ENCODE results near the gene FPR3. TPM values are rescaled to one million over a fixed set of nuclear protein-coding genes. Genes with fewer than 3 reads are reported as not detected.

The FPR3 gene
- total RNA-seq, 1 donor from 2014 or later: 41.0 TPM

GRCh38 chr19:51754109-51754508 is 40.8 kb upstream of the FPR3 start:
- TF ChIP-seq CTCF (IDR thresholded peaks at IDR 0.05): no peak
- Histone ChIP-seq H3K36me3 (no peaks in the 10 kb centered on the region), H3K4me3 (no peak overlapping the region), H3K27ac (peak overlapping the region; percentile 45), H3K9me3 (no peaks in the 10 kb centered on the region), H3K27me3 (no peaks in the 10 kb centered on the region), H3K4me1 (no peaks in the 10 kb centered on the region)
- DNase-seq: no peak
- peak; percentile 65 for ATAC-seq
- intact Hi-C loops (cut with DNase I): no loop called here

- no peaks in the 10 kb centered on the region for H3K36me3 ChIP-seq
- H3K4me3 ChIP-seq: no peak overlapping the region
- H3K27me3 ChIP-seq: no peaks in the 10 kb centered on the region
- DNase-seq (no peak), ATAC-seq (no peak)
- H3K9me3 ChIP-seq: no peaks in the 10 kb centered on the region
- H3K4me1 ChIP-seq: no peaks in the 10 kb centered on the region
- peak overlapping the region; percentile 45 for H3K27ac ChIP-seq
- no peak for TF ChIP-seq CTCF (IDR thresholded peaks at IDR 0.05)
- intact Hi-C loops (cut with DNase I): no loop called here
Observed at GRCh38 chr19:51754770-51755169, 40.2 kb upstream of the FPR3 start.

- Histone ChIP-seq H3K4me3 (no peak overlapping the region), H3K36me3 (no peaks in the 10 kb centered on the region), H3K4me1 (no peaks in the 10 kb centered on the region), H3K27ac (no peak overlapping the region), H3K9me3 (no peaks in the 10 kb centered on the region), H3K27me3 (no peaks in the 10 kb centered on the region)
- intact Hi-C loops (cut with DNase I): no loop called here
- TF ChIP-seq CTCF (IDR thresholded peaks at IDR 0.05): no peak
- ATAC-seq: no peak
- no peak for DNase-seq
Observed at GRCh38 chr19:51755571-51755970, 39.4 kb upstream of the FPR3 start.

GRCh38 chr19:51760697-51761356 is 34.1 kb upstream of the FPR3 start, which contains the start of gene FPR2:
FPR2 (plus strand) TSS chr19:51761180; CDS start chr19:51768659, 7,479 bp downstream.
- intact Hi-C loops (cut with DNase I): no loop called here
- ATAC-seq (peak; percentile 81), DNase-seq (no peak)
- H3K27ac ChIP-seq: no peak within 1 kb of the TSS
- no peaks in the 10 kb centered on the region for H3K4me1 ChIP-seq
- H3K36me3 ChIP-seq: no peaks in the 10 kb centered on the region
- peaks cover 13% of the 10 kb centered on the region for H3K27me3 ChIP-seq
- no peak for TF ChIP-seq CTCF (IDR thresholded peaks at IDR 0.05)
- no peaks in the 10 kb centered on the region for H3K9me3 ChIP-seq
- H3K4me3 ChIP-seq: no peak within 1 kb of the TSS

DNA sequence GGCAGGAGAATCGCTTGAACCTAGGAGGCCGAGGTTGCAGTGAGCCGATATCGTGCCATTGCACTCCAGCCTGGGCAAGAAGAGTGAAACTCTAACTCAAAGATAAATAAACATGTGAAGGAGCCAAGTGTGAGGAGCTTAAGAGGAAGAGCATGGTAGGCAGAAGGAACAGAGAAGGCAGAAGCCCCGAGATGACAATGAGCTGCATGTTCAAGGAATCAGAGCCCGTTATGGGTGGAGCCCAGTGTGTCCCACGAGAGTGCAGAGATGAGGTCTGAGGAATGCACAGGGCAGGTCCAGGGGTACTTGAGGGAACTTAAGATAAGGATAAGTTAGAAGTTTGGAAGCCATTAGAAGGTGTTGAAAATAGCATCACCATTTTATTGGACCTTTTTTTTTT is 33.3 kb upstream of the FPR3 start:
- Histone ChIP-seq H3K36me3 (no peaks in the 10 kb centered on the region), H3K4me1 (no peaks in the 10 kb centered on the region), H3K27me3 (peaks cover 13% of the 10 kb centered on the region), H3K9me3 (no peaks in the 10 kb centered on the region), H3K27ac (no peak overlapping the region), H3K4me3 (no peak overlapping the region)
- peak; percentile 59 for ATAC-seq
- TF ChIP-seq CTCF (IDR thresholded peaks at IDR 0.05): no peak
- no peak for DNase-seq
- intact Hi-C loops (cut with DNase I): no loop called here

- intact Hi-C loops (cut with DNase I): no loop called here
- H3K27me3 ChIP-seq: peaks cover 13% of the 10 kb centered on the region
- H3K27ac ChIP-seq: no peak overlapping the region
- no peak overlapping the region for H3K4me3 ChIP-seq
- DNase-seq (no peak), ATAC-seq (no peak)
- no peaks in the 10 kb centered on the region for H3K36me3 ChIP-seq
- no peaks in the 10 kb centered on the region for H3K9me3 ChIP-seq
- no peaks in the 10 kb centered on the region for H3K4me1 ChIP-seq
- no peak for TF ChIP-seq CTCF (IDR thresholded peaks at IDR 0.05)
Observed at GRCh38 chr19:51765086-51765485, 29.9 kb upstream of the FPR3 start.
